Prostate gland (tissue), 2 donors: ENCODE results near the gene SFXN2.

Source experiments
- POLR2A ChIP-seq: fragments of 450-650 bp; IDR thresholded peaks from one replicate; pipeline ENCODE4 v1.6.1; 2016; ENCODE audit warnings: antibody characterized with exemption, mild to moderate bottlenecking
- POLR2AphosphoS5 ChIP-seq: sonication (generic); formaldehyde crosslinking; IDR thresholded peaks from one replicate; pipeline ENCODE4 v1.6.1; 2017; ENCODE audit warnings: antibody characterized with exemption
- TF ChIP-seq, protein P1 (sequence below), 4 experiments: fragments of 200-600 bp in 2 of 4; fragments of 450-650 bp in 2 of 4; sonication (generic) in 2 of 4; IDR thresholded peaks; 1 replicate in 3 of 4; 2 replicates in 1 of 4; pipeline ENCODE4 v1.5.1; 2016 to 2019; ENCODE audit warnings: antibody characterized with exemption in 4 of 4, mild to moderate bottlenecking in 2 of 4, moderate library complexity in 2 of 4

DNA sequence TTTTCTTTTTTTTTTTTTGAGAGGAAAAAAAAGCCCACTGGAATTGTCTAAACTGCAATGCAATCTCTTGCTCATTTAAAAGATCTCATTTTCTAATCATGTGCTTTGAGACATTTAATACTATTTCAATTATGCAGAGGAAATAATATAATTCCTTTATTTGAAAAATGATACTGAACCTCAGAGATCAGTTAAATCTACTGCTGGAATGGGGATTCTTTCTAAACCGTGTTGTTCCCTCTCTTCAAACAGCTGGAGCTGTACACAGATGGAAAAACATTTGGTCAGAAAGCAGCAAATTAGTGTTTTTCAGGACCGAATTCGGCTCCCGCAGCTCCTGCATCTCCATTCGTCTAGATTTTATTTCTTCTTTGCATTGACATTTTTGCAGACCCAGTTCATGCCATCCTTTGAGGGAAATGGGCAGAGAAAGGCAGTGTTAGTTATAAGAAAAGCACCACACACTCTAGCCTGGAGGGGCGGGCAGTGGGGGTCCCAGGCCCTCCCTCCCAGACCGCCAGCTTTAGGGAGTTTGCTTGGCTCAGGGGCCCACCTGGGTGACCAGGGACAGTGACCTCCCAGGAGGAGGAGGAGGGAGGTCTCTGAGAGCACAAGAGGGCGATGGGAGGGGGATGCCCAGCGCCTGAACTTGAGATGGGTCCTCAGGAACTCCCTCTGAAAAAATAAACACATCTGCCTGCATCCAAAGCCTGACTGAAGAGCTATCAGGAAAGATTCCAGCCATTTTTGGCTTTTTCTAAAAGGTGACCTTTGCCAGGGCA lies 37.7 kb upstream of the SFXN2 start:
- TF ChIP-seq, protein P1, sequence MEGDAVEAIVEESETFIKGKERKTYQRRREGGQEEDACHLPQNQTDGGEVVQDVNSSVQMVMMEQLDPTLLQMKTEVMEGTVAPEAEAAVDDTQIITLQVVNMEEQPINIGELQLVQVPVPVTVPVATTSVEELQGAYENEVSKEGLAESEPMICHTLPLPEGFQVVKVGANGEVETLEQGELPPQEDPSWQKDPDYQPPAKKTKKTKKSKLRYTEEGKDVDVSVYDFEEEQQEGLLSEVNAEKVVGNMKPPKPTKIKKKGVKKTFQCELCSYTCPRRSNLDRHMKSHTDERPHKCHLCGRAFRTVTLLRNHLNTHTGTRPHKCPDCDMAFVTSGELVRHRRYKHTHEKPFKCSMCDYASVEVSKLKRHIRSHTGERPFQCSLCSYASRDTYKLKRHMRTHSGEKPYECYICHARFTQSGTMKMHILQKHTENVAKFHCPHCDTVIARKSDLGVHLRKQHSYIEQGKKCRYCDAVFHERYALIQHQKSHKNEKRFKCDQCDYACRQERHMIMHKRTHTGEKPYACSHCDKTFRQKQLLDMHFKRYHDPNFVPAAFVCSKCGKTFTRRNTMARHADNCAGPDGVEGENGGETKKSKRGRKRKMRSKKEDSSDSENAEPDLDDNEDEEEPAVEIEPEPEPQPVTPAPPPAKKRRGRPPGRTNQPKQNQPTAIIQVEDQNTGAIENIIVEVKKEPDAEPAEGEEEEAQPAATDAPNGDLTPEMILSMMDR (IDR thresholded peaks at IDR 0.05), result no peak
- TF ChIP-seq POLR2A, result no peak
- TF ChIP-seq POLR2AphosphoS5, result no peak
